ENCODE measurements around the gene CARM1.

The CARM1 gene

GRCh38 chr19:10881403-10882107 lies 10.2 kb downstream of the CARM1 start:
- DNase-seq (ENCODE audit: extremely low read depth, low read depth), result no peak
- no peak for TF ChIP-seq CTCF (IDR thresholded peaks at IDR 0.05; ENCODE audit: low read depth, low read length)

GRCh38 chr19:10882108-10882457 lies 10.7 kb downstream of the CARM1 start:
- DNase-seq (ENCODE audit: extremely low read depth, low read depth), result no peak

GRCh38 chr19:10884274-10884673 lies 12.9 kb downstream of the CARM1 start:
- no peak for DNase-seq (ENCODE audit: extremely low read depth, low read depth)

More at GRCh38 chr19:10882108-10882457, 10.7 kb downstream of the CARM1 start:
- no peak for TF ChIP-seq CTCF (IDR thresholded peaks at IDR 0.05; ENCODE audit: low read depth, low read length)

GRCh38 chr19:10885201-10886169 lies 14.1 kb downstream of the CARM1 start:
- TF ChIP-seq CTCF (IDR thresholded peaks at IDR 0.05; ENCODE audit: low read depth, low read length), result no peak
- DNase-seq (ENCODE audit: extremely low read depth, low read depth), result no peak

More at GRCh38 chr19:10884274-10884673, 12.9 kb downstream of the CARM1 start:
- no peak for TF ChIP-seq CTCF (IDR thresholded peaks at IDR 0.05; ENCODE audit: low read depth, low read length)

- no peak for TF ChIP-seq CTCF (IDR thresholded peaks at IDR 0.05; ENCODE audit: low read depth, low read length)
Observed at GRCh38 chr19:10887616-10888367, 16.4 kb downstream of the CARM1 start.

GRCh38 chr19:10888421-10888866 lies 17.1 kb downstream of the CARM1 start:
- no peak for TF ChIP-seq CTCF (IDR thresholded peaks at IDR 0.05; ENCODE audit: low read depth, low read length)
- DNase-seq (ENCODE audit: extremely low read depth, low read depth), result no peak

More at GRCh38 chr19:10887616-10888367, 16.4 kb downstream of the CARM1 start:
- DNase-seq (ENCODE audit: extremely low read depth, low read depth), result no peak
